ENCODE results near the gene ZSCAN21.

The ZSCAN21 gene

GRCh38 chr7:100079024-100079560 is 29.5 kb downstream of the ZSCAN21 start:
- Histone ChIP-seq H3K36me3 (ENCODE audit: control insufficient read depth, insufficient read depth, low read length) (no peaks in the 10 kb centered on the region), H3K9me3 (ENCODE audit: control insufficient read depth, low read length) (no peaks in the 10 kb centered on the region), H3K27me3 (ENCODE audit: control insufficient read depth, insufficient read depth, low read length) (no peaks in the 10 kb centered on the region), H3K4me3 (ENCODE audit: low read depth, low read length) (no peak overlapping the region), H3K4me2 (ENCODE audit: low read length) (no peak overlapping the region), H2AFZ (no peak overlapping the region), H3K79me2 (peaks cover 19% of the 10 kb centered on the region), H3K27ac (no peak overlapping the region), H3K9ac (no peak overlapping the region), H3K4me1 (peaks cover 12% of the 10 kb centered on the region)
- TF ChIP-seq CTCF (IDR thresholded peaks at IDR 0.05) = no peak

DNA sequence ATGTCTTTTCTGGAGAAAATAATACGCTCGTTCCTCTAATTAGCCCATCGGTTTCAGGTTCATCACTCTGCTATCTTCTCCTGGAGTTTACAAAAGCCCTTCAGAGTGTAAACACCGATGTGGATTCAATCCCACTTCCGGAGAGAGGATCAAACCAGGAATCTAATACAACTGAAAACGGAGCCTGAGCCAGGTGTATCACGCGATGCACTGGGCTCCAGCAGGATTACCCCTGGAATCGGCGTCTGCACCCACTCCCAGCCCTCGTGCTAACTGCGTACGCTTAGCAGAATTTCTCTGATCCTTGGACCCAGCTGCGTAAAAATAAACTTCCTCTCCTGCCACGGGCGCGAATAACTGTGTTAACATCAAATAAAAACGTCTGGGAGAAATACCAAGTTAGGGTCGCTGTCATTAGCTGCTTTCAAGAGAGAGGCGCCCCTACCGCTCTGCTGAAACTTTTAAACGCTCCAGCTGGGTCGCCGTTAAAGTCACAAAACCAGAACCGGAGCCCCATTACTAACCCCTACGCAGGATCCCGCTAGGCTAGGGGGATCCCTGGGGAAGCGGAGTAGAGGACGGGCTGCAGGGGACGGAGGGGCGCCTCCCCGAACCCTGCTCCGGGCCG is 31.4 kb downstream of the ZSCAN21 start:
- no peaks in the 10 kb centered on the region for H3K36me3 ChIP-seq (ENCODE audit: control insufficient read depth, insufficient read depth, low read length)
- peak overlapping the region; percentile 74 for H3K27ac ChIP-seq
- H3K9me3 ChIP-seq (ENCODE audit: control insufficient read depth, low read length) = no peaks in the 10 kb centered on the region
- peak overlapping the region; percentile 79 for H2AFZ ChIP-seq
- no peak for TF ChIP-seq CTCF (IDR thresholded peaks at IDR 0.05)
- H3K4me2 ChIP-seq (ENCODE audit: low read length) = peak overlapping the region; percentile 97
- H3K4me3 ChIP-seq (ENCODE audit: low read depth, low read length) = peak overlapping the region; percentile 78
- H3K9ac ChIP-seq = peak overlapping the region; percentile 55
- peaks cover 19% of the 10 kb centered on the region for H3K79me2 ChIP-seq
- peaks cover 12% of the 10 kb centered on the region for H3K4me1 ChIP-seq
- H3K27me3 ChIP-seq (ENCODE audit: control insufficient read depth, insufficient read depth, low read length) = no peaks in the 10 kb centered on the region

DNA sequence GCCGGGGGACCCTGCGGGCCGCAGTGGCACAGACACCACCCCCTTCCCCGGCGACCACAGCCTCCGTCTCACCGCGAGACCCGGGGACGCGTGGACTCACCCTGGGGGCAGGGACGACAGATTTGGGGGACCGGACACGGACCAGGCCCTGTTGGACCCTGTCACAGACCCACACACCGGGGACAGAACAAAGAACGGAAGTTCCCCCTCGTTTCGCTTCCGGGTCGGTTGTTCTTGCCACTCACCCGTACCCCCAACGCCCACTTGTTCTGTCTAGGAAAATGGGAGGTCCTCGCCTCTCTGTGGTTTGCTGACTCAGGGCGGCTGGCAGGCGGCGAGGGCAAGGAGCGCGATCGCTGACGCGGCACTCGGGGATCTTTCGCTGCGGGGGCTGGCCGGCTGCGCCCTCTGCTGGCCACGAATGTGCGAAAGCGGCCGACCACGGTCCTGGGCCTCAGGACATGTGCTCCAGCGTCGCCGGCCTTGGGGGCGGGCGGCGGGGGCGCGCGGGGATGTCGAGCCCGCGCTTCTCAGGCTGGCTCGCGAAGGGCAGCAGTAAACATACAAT is 32.0 kb downstream of the ZSCAN21 start, which contains the start of gene ZNF3:
Gene ZNF3, minus strand, starts transcription at position 189 of the 568 bp plus-strand sequence. CDS start 4,366 bp downstream, outside the sequence.
- Histone ChIP-seq H3K4me3 (ENCODE audit: low read depth, low read length) (peak within 1 kb of the TSS; percentile 78), H3K9me3 (ENCODE audit: control insufficient read depth, low read length) (no peaks in the 10 kb centered on the region), H3K27ac (peak within 1 kb of the TSS; percentile 74), H3K79me2 (peaks cover 19% of the 10 kb centered on the region), H3K4me1 (peaks cover 12% of the 10 kb centered on the region), H3K4me2 (ENCODE audit: low read length) (peak within 1 kb of the TSS; percentile 97), H2AFZ (peak within 1 kb of the TSS; percentile 79), H3K36me3 (ENCODE audit: control insufficient read depth, insufficient read depth, low read length) (no peaks in the 10 kb centered on the region), H3K9ac (peak within 1 kb of the TSS; percentile 55), H3K27me3 (ENCODE audit: control insufficient read depth, insufficient read depth, low read length) (no peaks in the 10 kb centered on the region)
- TF ChIP-seq CTCF (IDR thresholded peaks at IDR 0.05) = peak; percentile 99

DNA sequence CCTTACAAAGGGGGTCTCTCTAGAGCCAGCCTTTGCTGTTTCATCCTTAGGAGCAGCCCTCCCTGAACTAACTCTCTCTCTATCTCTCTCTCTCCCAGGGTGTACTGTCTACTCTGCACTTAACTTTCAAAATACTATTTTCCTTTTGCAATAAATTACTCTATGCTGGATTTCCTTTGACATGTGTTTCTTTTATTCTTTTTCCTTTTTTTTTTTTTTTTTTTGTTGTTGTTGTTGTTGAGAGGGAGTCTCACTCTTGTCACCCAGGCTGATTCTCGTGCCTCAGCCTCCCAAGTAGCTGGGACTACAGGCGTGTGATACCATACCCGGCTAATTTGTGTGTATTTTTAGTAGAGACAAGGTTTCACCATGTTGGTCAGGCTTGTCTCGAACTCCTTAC is 33.4 kb downstream of the ZSCAN21 start:
- Histone ChIP-seq H3K9ac (no peak overlapping the region), H3K4me3 (ENCODE audit: low read depth, low read length) (peak overlapping the region; percentile 78), H3K36me3 (ENCODE audit: control insufficient read depth, insufficient read depth, low read length) (no peaks in the 10 kb centered on the region), H3K4me2 (ENCODE audit: low read length) (peak overlapping the region; percentile 52), H2AFZ (peak overlapping the region; percentile 71), H3K27me3 (ENCODE audit: control insufficient read depth, insufficient read depth, low read length) (no peaks in the 10 kb centered on the region), H3K27ac (peak overlapping the region; percentile 74), H3K4me1 (peaks cover 13% of the 10 kb centered on the region), H3K79me2 (peaks cover 15% of the 10 kb centered on the region), H3K9me3 (ENCODE audit: control insufficient read depth, low read length) (no peaks in the 10 kb centered on the region)
- TF ChIP-seq CTCF (IDR thresholded peaks at IDR 0.05) = no peak

Measured in parathyroid adenoma (tissue), 2 donors.